Ishikawa (cell line): Measurements from ENCODE around the gene RYR1.

ENCODE experiments used
- CEBPB ChIP-seq: IDR thresholded peaks from 2 replicates; pipeline ENCODE4 v1.6.1; 2012
- EP300 ChIP-seq: IDR thresholded peaks from 2 replicates; pipeline ENCODE4 v1.6.1; 2012; ENCODE audit warnings: borderline replicate concordance
- FOXM1 ChIP-seq: IDR thresholded peaks from 2 replicates; pipeline ENCODE4 v1.6.1; 2012; ENCODE audit warnings: low read depth, borderline replicate concordance
- RAD21 ChIP-seq: IDR thresholded peaks from 2 replicates; pipeline ENCODE4 v1.6.1; 2012; ENCODE audit warnings: low read depth
- TF ChIP-seq, protein P1 (sequence below): IDR thresholded peaks from 2 replicates; pipeline ENCODE4 v1.6.1; 2012
- TF ChIP-seq, protein P2 (sequence below): IDR thresholded peaks from 2 replicates; pipeline ENCODE4 v1.6.1; 2012; ENCODE audit warnings: low read depth, mild to moderate bottlenecking

DNA sequence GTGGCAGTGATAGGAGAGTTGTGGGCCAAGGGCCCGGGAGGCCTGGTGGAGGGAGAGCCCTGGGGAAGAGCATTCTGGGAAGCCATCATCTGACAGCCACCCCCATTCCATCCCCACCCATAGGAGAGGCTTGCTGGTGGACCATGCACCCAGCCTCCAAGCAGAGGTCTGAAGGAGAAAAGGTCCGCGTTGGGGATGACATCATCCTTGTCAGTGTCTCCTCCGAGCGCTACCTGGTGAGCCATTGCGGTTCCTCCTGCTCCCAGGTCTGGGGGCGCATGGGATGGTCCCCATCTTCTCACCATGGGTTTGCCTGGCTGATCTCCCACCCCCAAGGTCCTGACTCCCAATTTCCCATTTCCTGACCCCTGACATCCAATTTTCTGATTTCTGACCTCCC, 10.5 kb downstream of the RYR1 start:
- TF ChIP-seq, protein P1, sequence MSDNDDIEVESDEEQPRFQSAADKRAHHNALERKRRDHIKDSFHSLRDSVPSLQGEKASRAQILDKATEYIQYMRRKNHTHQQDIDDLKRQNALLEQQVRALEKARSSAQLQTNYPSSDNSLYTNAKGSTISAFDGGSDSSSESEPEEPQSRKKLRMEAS = no peak
- TF ChIP-seq, protein P2, sequence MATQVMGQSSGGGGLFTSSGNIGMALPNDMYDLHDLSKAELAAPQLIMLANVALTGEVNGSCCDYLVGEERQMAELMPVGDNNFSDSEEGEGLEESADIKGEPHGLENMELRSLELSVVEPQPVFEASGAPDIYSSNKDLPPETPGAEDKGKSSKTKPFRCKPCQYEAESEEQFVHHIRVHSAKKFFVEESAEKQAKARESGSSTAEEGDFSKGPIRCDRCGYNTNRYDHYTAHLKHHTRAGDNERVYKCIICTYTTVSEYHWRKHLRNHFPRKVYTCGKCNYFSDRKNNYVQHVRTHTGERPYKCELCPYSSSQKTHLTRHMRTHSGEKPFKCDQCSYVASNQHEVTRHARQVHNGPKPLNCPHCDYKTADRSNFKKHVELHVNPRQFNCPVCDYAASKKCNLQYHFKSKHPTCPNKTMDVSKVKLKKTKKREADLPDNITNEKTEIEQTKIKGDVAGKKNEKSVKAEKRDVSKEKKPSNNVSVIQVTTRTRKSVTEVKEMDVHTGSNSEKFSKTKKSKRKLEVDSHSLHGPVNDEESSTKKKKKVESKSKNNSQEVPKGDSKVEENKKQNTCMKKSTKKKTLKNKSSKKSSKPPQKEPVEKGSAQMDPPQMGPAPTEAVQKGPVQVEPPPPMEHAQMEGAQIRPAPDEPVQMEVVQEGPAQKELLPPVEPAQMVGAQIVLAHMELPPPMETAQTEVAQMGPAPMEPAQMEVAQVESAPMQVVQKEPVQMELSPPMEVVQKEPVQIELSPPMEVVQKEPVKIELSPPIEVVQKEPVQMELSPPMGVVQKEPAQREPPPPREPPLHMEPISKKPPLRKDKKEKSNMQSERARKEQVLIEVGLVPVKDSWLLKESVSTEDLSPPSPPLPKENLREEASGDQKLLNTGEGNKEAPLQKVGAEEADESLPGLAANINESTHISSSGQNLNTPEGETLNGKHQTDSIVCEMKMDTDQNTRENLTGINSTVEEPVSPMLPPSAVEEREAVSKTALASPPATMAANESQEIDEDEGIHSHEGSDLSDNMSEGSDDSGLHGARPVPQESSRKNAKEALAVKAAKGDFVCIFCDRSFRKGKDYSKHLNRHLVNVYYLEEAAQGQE = no peak
- TF ChIP-seq FOXM1 (no peak), EP300 (no peak), CEBPB (no peak), RAD21 (no peak)
